Right atrium auricular region (tissue), 2 donors: ENCODE measurements around the gene CCDC200. TPM values are rescaled to one million over a fixed set of nuclear protein-coding genes. Genes with fewer than 3 reads are reported as not detected.
A peak's percentile ranks its signal among the peaks of the same experiment; 100 is the strongest.

ENCODE experiments used
- DNase-seq: peaks from one replicate; pipeline ENCODE4 v3.0.0-alpha.2; 2019; ENCODE audit warnings: low spot score
- H3K27ac ChIP-seq, 2 donors: fragments of 200-600 bp; sonication (generic); 1 replicate in 1 of 2; 2 replicates in 1 of 2; pipeline ENCODE4 v1.5.1; 2016 to 2019
- H3K27me3 ChIP-seq, 2 donors: fragments of 200-600 bp; sonication (generic); one replicate each; pipeline versions ENCODE4 v1.5.1 to v1.6.0; 2017 to 2019
- H3K36me3 ChIP-seq: fragments of 200-600 bp; sonication (generic); one replicate; pipeline ENCODE4 v1.5.1; 2016
- H3K4me1 ChIP-seq, 2 donors: fragments of 200-600 bp; sonication (generic); one replicate each; pipeline versions ENCODE4 v1.5.1 to v1.6.0; 2017 to 2019
- H3K4me3 ChIP-seq, 2 donors: fragments of 200-600 bp; sonication (generic); 1 replicate in 1 of 2; 2 replicates in 1 of 2; pipeline ENCODE4 v1.5.1; 2017 to 2019; ENCODE audit warnings: mild to moderate bottlenecking in 1 of 2, moderate library complexity in 1 of 2
- H3K9me3 ChIP-seq, 2 donors: fragments of 200-600 bp; sonication (generic); one replicate each; pipeline ENCODE4 v1.5.1; 2019
- total RNA-seq, 2 donors: library from RNA; depleted of rRNA; stranded (reverse); fragments of >200 nt; gene quantifications; one replicate each; pipeline ENCODE4 v1.1.0, GENCODE V29; 2016
- TF ChIP-seq, protein P1 (sequence below), 2 donors: fragments of 200-600 bp; sonication (generic); IDR thresholded peaks; one replicate each; pipeline ENCODE4 v1.5.1; 2019; ENCODE audit warnings: antibody characterized with exemption in 2 of 2

CCDC200 gene
- total RNA-seq, 2 donors from 2014 or later: not detected

GRCh38 chr17:43226393-43226792 is 2.0 kb downstream of the CCDC200 start:
- Histone ChIP-seq H3K9me3 (no peaks in the 10 kb centered on the region), H3K27me3 (no peaks in the 10 kb centered on the region), H3K4me3 (no peak overlapping the region), H3K4me1 (no peaks in the 10 kb centered on the region), H3K36me3 (no peaks in the 10 kb centered on the region), H3K27ac (no peak overlapping the region)
- TF ChIP-seq, protein P1, sequence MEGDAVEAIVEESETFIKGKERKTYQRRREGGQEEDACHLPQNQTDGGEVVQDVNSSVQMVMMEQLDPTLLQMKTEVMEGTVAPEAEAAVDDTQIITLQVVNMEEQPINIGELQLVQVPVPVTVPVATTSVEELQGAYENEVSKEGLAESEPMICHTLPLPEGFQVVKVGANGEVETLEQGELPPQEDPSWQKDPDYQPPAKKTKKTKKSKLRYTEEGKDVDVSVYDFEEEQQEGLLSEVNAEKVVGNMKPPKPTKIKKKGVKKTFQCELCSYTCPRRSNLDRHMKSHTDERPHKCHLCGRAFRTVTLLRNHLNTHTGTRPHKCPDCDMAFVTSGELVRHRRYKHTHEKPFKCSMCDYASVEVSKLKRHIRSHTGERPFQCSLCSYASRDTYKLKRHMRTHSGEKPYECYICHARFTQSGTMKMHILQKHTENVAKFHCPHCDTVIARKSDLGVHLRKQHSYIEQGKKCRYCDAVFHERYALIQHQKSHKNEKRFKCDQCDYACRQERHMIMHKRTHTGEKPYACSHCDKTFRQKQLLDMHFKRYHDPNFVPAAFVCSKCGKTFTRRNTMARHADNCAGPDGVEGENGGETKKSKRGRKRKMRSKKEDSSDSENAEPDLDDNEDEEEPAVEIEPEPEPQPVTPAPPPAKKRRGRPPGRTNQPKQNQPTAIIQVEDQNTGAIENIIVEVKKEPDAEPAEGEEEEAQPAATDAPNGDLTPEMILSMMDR (IDR thresholded peaks at IDR 0.05): no peak
- DNase-seq: no peak

DNA sequence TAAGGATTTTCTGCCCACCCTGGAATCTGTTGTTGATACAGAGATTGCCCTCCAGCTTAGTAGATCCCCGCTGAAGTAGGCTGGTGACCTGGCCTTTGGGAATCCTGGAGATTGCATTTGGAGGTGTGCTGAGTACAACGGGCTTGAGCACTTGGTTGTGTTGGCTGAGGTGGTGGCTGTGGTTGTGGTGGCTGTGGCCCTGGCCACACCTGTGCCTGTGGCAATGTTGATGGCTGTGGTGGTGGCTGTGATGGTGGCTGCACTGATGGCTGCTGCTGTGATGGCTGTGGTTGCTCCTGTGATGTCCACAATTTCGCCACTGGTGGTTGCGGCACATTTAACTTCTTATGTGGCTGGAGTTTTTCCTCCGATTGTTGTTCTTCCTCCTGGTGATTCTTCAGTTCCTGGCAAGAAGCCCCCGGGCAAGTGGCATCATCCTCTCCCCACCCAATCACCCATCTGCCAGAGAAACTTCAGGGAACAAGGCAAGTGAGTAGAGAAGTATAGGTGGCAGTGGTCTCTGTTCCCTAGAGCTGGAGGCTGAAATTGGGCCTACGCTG is 4.2 kb downstream of the CCDC200 start:
- no peaks in the 10 kb centered on the region for H3K27me3 ChIP-seq
- no peak overlapping the region for H3K4me3 ChIP-seq
- no peaks in the 10 kb centered on the region for H3K36me3 ChIP-seq
- no peak overlapping the region for H3K27ac ChIP-seq
- peak; percentile 36 for DNase-seq
- TF ChIP-seq, protein P1 (IDR thresholded peaks at IDR 0.05): no peak
- H3K4me1 ChIP-seq: no peaks in the 10 kb centered on the region
- H3K9me3 ChIP-seq: no peaks in the 10 kb centered on the region

- Histone ChIP-seq H3K27me3 (no peaks in the 10 kb centered on the region), H3K36me3 (peaks cover 7% of the 10 kb centered on the region), H3K4me3 (no peak overlapping the region), H3K27ac (no peak overlapping the region), H3K9me3 (no peaks in the 10 kb centered on the region), H3K4me1 (no peaks in the 10 kb centered on the region)
- TF ChIP-seq, protein P1 (IDR thresholded peaks at IDR 0.05): no peak
- DNase-seq: peak; percentile 46
These were observed 7.8 kb downstream of the CCDC200 start for GRCh38 chr17:43220511-43221125.

DNA sequence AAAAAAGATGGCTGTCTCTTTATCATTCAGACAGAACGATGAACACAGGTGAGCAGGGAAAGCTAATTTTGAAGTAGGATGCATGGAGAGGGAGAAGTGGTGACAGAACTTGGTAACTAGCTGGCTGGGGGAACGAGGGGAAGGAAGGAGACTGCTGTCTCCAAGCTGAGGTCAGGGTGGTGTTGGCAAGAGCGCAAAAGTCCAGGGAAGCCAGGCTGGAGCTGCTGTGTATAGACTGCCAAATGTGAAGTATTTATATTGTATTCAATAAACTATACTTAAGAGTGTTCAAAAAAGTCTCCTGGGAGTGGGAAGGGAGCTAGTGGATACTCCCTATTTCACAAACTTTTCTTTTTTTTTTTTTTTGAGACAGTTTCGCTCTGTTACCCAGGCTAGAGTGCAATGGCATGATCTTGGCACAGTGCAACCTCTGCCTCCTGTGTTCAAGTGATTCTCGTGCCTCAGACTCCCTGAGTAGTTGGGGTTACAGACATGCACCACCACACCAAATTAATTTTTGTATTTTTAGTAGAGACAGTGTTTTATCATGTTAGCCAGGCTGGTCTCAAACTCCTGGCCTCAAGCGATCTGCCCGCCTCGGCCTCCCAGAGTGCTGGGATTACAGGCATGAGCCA is 8.6 kb downstream of the CCDC200 start:
- Histone ChIP-seq H3K4me1 (no peaks in the 10 kb centered on the region), H3K27me3 (no peaks in the 10 kb centered on the region), H3K9me3 (no peaks in the 10 kb centered on the region), H3K4me3 (no peak overlapping the region), H3K36me3 (peaks cover 9% of the 10 kb centered on the region), H3K27ac (no peak overlapping the region)
- peak; percentile 32 for DNase-seq
- TF ChIP-seq, protein P1 (IDR thresholded peaks at IDR 0.05): no peak

- peak; percentile 28 for DNase-seq
- TF ChIP-seq, protein P1 (IDR thresholded peaks at IDR 0.05): no peak
- Histone ChIP-seq H3K27ac (no peak overlapping the region), H3K4me1 (no peaks in the 10 kb centered on the region), H3K9me3 (no peaks in the 10 kb centered on the region), H3K27me3 (no peaks in the 10 kb centered on the region), H3K36me3 (peaks cover 9% of the 10 kb centered on the region), H3K4me3 (no peak overlapping the region)
These were observed 9.4 kb downstream of the CCDC200 start for GRCh38 chr17:43219001-43219400.
